ENCODE data around the gene NATD1. TPM values are rescaled to one million over a fixed set of nuclear protein-coding genes. Genes with fewer than 3 reads are reported as not detected.

Gene NATD1
- total RNA-seq, 1 experiment from 2014 or later = 0.75 TPM

- intact Hi-C loops (cut with micrococcal nuclease; ENCODE audit: unreplicated experiment) = no loop called here
- Histone ChIP-seq H3K9me3 (ENCODE audit: low read depth, low read length, poor library complexity, severe bottlenecking) (no peaks in the 10 kb centered on the region), H3K4me1 (ENCODE audit: insufficient read depth, low read length, poor library complexity, severe bottlenecking) (no peaks in the 10 kb centered on the region), H3K27me3 (replicated peaks; ENCODE audit: insufficient read depth, low read depth, low read length, poor library complexity) (no peaks in the 10 kb centered on the region), H3K4me3 (ENCODE audit: low read depth, low read length, poor library complexity, severe bottlenecking) (no peak overlapping the region), H3K36me3 (ENCODE audit: insufficient read depth, low read length, poor library complexity, severe bottlenecking) (no peaks in the 10 kb centered on the region), H3K27ac (ENCODE audit: low read depth, low read length, poor library complexity, severe bottlenecking) (no peak overlapping the region)
- ChIA-PET CTCF (no interaction called here), POLR2A (ENCODE audit: low non-redundant PET) (no interaction called here)
- BruUV-seq (replicated peaks) = no TSS peak
- no peak for DNase-seq (ENCODE audit: low spot score)
- no peak for TF ChIP-seq EZH2 (IDR thresholded peaks at IDR 0.05; ENCODE audit: borderline replicate concordance, low read depth, low read length, poor library complexity, severe bottlenecking)
- TF ChIP-seq CTCF (conservative IDR thresholded peaks at IDR 0.05; ENCODE audit: low read depth, low read length) = no peak
These were observed 6.5 kb downstream of the NATD1 start for GRCh38 chr17:21246698-21247097.

DNA sequence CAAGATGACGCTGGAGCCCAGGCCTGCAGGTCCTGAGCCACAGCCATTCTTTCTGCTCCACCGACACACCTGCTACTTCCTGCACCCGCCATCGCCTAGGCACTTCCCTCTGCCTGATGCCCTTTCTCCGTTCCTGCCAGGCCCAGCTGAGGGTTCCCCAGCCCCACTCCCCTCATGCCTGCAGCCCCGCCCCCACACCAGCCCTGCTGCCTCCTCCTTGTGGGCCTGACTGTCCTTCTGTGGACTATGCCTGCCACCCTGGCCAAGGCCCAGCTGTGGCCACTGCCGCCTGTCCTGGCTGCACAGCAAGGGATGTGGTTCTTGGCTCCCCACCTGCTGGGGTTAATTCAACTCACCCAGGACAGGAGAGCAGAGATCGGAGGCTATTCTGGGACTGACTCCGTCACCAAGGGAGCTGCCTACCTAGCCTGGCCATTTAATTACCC is 7.5 kb downstream of the NATD1 start:
- ChIA-PET POLR2A (ENCODE audit: low non-redundant PET) (no interaction called here), CTCF (no interaction called here)
- no TSS peak for BruUV-seq (replicated peaks)
- intact Hi-C loops (cut with micrococcal nuclease; ENCODE audit: unreplicated experiment) = no loop called here
- Histone ChIP-seq H3K4me3 (ENCODE audit: low read depth, low read length, poor library complexity, severe bottlenecking) (no peak overlapping the region), H3K27me3 (replicated peaks; ENCODE audit: insufficient read depth, low read depth, low read length, poor library complexity) (no peaks in the 10 kb centered on the region), H3K4me1 (ENCODE audit: insufficient read depth, low read length, poor library complexity, severe bottlenecking) (no peaks in the 10 kb centered on the region), H3K27ac (ENCODE audit: low read depth, low read length, poor library complexity, severe bottlenecking) (no peak overlapping the region), H3K9me3 (ENCODE audit: low read depth, low read length, poor library complexity, severe bottlenecking) (no peaks in the 10 kb centered on the region), H3K36me3 (ENCODE audit: insufficient read depth, low read length, poor library complexity, severe bottlenecking) (no peaks in the 10 kb centered on the region)
- no peak for TF ChIP-seq EZH2 (IDR thresholded peaks at IDR 0.05; ENCODE audit: borderline replicate concordance, low read depth, low read length, poor library complexity, severe bottlenecking)
- no peak for TF ChIP-seq CTCF (conservative IDR thresholded peaks at IDR 0.05; ENCODE audit: low read depth, low read length)
- no peak for DNase-seq (ENCODE audit: low spot score)

GRCh38 chr17:21243516-21244303 is 9.5 kb downstream of the NATD1 start:
- BruUV-seq (replicated peaks) = no TSS peak
- CTCF ChIA-PET = no interaction called here

More at GRCh38 chr17:21243516-21244303, 9.5 kb downstream of the NATD1 start:
- intact Hi-C loops (cut with micrococcal nuclease; ENCODE audit: unreplicated experiment) = no loop called here
- TF ChIP-seq CTCF (conservative IDR thresholded peaks at IDR 0.05; ENCODE audit: low read depth, low read length) (no peak), EZH2 (IDR thresholded peaks at IDR 0.05; ENCODE audit: borderline replicate concordance, low read depth, low read length, poor library complexity, severe bottlenecking) (no peak)
- Histone ChIP-seq H3K36me3 (ENCODE audit: insufficient read depth, low read length, poor library complexity, severe bottlenecking) (no peaks in the 10 kb centered on the region), H3K27ac (ENCODE audit: low read depth, low read length, poor library complexity, severe bottlenecking) (no peak overlapping the region), H3K9me3 (ENCODE audit: low read depth, low read length, poor library complexity, severe bottlenecking) (no peaks in the 10 kb centered on the region), H3K4me3 (ENCODE audit: low read depth, low read length, poor library complexity, severe bottlenecking) (no peak overlapping the region), H3K27me3 (replicated peaks; ENCODE audit: insufficient read depth, low read depth, low read length, poor library complexity) (no peaks in the 10 kb centered on the region), H3K4me1 (ENCODE audit: insufficient read depth, low read length, poor library complexity, severe bottlenecking) (no peaks in the 10 kb centered on the region)
- no peak for DNase-seq (ENCODE audit: low spot score)
- POLR2A ChIA-PET (ENCODE audit: low non-redundant PET) = no interaction called here
